HG02973 (cell line): ENCODE data around the gene NAA16.
"Not testable (repeated sequence)": the region's sequence is repeated elsewhere in the genome, so short reads cannot be mapped to it uniquely, and the experiment has no call there.

Experiments
- ATAC-seq: cut with Tn5 transposase; IDR thresholded peaks from one replicate; pipeline ENCODE4 v1.9.1; 2021; ENCODE audit warnings: moderate library complexity; ENCODE audit not compliant: unreplicated experiment

NAA16 gene

GRCh38 chr13:41403983-41404382 lies 92.9 kb downstream of the NAA16 start:
- ATAC-seq, result no peak

- no peak for ATAC-seq
Observed at GRCh38 chr13:41405367-41405766, 94.3 kb downstream of the NAA16 start.

- ATAC-seq, result no peak
Observed at GRCh38 chr13:41407380-41407779, 96.3 kb downstream of the NAA16 start.

- ATAC-seq, result no peak
Observed at GRCh38 chr13:41408121-41408520, 97.1 kb downstream of the NAA16 start.

- no peak for ATAC-seq
Observed at GRCh38 chr13:41408746-41409145, 97.7 kb downstream of the NAA16 start.

- no peak for ATAC-seq
Observed at GRCh38 chr13:41409611-41410010, 98.5 kb downstream of the NAA16 start.

- ATAC-seq, result no peak
Observed at GRCh38 chr13:41411060-41411459, 100.0 kb downstream of the NAA16 start.

- no peak for ATAC-seq
Observed at GRCh38 chr13:41411522-41411921, 100.5 kb downstream of the NAA16 start.

- ATAC-seq, result no peak
Observed at GRCh38 chr13:41413872-41414271, 102.8 kb downstream of the NAA16 start.

- ATAC-seq, result no peak
Observed at GRCh38 chr13:41416276-41416675, 105.2 kb downstream of the NAA16 start.

GRCh38 chr13:41418027-41418426 lies 107.0 kb downstream of the NAA16 start:
- no peak for ATAC-seq

- ATAC-seq, result no peak
Observed at GRCh38 chr13:41418731-41419130, 107.7 kb downstream of the NAA16 start.

- no peak for ATAC-seq
Observed at GRCh38 chr13:41419206-41419605, 108.1 kb downstream of the NAA16 start.

GRCh38 chr13:41420146-41420545 lies 109.1 kb downstream of the NAA16 start:
- ATAC-seq, result no peak

- not testable (repeated sequence) for ATAC-seq
Observed at GRCh38 chr13:41421330-41421729, 110.3 kb downstream of the NAA16 start.

GRCh38 chr13:41421983-41422382 lies 110.9 kb downstream of the NAA16 start:
- ATAC-seq, result not testable (repeated sequence)

- not testable (repeated sequence) for ATAC-seq
Observed at GRCh38 chr13:41423259-41423658, 112.2 kb downstream of the NAA16 start.

GRCh38 chr13:41424675-41425074 lies 113.6 kb downstream of the NAA16 start:
- ATAC-seq, result not testable (repeated sequence)

- no peak for ATAC-seq
Observed at GRCh38 chr13:41426047-41426446, 115.0 kb downstream of the NAA16 start.
